ENCODE data around the gene ANKRD33B. TPM values are rescaled to one million over a fixed set of nuclear protein-coding genes. Genes with fewer than 3 reads are reported as not detected.

The ANKRD33B gene
- total and polyA plus RNA-seq, 9 of the 15 experiments (the other 6 are each of a cell fraction or from before 2014, with no cell fraction given) = 0.10 to 1.7 (median 0.40) TPM

DNA sequence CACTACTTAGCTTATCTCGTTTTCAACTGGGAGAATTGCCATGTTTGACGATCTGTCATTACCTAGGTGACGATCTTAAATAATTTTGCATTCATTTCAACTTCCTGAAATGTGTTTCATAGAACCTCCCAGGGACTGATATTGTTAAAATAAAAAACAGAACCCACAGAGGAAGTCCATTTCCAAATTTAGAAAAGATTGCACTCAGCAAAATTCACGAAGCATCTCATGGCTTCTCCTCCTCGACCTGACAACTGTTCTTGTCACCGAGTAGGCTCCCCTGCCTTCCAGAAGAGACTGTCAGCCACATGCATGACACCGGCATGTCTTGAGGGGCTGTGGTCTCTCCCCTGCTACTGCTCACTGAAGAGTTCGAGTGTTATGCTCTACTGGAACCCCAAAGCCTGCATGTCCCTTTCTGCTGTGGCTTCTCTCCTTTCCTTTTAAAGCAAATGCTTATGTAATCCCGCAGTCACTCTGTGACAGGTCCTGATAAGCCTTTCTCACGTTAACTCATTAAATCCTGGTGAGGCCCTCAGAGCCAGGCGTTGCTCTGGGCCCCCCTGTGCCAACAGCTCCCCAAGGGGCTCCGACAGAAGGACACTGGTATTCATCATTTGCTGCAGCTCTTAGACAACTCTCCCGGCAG lies 26.8 kb upstream of the ANKRD33B start (continued):
- TF ChIP-seq, protein P1, sequence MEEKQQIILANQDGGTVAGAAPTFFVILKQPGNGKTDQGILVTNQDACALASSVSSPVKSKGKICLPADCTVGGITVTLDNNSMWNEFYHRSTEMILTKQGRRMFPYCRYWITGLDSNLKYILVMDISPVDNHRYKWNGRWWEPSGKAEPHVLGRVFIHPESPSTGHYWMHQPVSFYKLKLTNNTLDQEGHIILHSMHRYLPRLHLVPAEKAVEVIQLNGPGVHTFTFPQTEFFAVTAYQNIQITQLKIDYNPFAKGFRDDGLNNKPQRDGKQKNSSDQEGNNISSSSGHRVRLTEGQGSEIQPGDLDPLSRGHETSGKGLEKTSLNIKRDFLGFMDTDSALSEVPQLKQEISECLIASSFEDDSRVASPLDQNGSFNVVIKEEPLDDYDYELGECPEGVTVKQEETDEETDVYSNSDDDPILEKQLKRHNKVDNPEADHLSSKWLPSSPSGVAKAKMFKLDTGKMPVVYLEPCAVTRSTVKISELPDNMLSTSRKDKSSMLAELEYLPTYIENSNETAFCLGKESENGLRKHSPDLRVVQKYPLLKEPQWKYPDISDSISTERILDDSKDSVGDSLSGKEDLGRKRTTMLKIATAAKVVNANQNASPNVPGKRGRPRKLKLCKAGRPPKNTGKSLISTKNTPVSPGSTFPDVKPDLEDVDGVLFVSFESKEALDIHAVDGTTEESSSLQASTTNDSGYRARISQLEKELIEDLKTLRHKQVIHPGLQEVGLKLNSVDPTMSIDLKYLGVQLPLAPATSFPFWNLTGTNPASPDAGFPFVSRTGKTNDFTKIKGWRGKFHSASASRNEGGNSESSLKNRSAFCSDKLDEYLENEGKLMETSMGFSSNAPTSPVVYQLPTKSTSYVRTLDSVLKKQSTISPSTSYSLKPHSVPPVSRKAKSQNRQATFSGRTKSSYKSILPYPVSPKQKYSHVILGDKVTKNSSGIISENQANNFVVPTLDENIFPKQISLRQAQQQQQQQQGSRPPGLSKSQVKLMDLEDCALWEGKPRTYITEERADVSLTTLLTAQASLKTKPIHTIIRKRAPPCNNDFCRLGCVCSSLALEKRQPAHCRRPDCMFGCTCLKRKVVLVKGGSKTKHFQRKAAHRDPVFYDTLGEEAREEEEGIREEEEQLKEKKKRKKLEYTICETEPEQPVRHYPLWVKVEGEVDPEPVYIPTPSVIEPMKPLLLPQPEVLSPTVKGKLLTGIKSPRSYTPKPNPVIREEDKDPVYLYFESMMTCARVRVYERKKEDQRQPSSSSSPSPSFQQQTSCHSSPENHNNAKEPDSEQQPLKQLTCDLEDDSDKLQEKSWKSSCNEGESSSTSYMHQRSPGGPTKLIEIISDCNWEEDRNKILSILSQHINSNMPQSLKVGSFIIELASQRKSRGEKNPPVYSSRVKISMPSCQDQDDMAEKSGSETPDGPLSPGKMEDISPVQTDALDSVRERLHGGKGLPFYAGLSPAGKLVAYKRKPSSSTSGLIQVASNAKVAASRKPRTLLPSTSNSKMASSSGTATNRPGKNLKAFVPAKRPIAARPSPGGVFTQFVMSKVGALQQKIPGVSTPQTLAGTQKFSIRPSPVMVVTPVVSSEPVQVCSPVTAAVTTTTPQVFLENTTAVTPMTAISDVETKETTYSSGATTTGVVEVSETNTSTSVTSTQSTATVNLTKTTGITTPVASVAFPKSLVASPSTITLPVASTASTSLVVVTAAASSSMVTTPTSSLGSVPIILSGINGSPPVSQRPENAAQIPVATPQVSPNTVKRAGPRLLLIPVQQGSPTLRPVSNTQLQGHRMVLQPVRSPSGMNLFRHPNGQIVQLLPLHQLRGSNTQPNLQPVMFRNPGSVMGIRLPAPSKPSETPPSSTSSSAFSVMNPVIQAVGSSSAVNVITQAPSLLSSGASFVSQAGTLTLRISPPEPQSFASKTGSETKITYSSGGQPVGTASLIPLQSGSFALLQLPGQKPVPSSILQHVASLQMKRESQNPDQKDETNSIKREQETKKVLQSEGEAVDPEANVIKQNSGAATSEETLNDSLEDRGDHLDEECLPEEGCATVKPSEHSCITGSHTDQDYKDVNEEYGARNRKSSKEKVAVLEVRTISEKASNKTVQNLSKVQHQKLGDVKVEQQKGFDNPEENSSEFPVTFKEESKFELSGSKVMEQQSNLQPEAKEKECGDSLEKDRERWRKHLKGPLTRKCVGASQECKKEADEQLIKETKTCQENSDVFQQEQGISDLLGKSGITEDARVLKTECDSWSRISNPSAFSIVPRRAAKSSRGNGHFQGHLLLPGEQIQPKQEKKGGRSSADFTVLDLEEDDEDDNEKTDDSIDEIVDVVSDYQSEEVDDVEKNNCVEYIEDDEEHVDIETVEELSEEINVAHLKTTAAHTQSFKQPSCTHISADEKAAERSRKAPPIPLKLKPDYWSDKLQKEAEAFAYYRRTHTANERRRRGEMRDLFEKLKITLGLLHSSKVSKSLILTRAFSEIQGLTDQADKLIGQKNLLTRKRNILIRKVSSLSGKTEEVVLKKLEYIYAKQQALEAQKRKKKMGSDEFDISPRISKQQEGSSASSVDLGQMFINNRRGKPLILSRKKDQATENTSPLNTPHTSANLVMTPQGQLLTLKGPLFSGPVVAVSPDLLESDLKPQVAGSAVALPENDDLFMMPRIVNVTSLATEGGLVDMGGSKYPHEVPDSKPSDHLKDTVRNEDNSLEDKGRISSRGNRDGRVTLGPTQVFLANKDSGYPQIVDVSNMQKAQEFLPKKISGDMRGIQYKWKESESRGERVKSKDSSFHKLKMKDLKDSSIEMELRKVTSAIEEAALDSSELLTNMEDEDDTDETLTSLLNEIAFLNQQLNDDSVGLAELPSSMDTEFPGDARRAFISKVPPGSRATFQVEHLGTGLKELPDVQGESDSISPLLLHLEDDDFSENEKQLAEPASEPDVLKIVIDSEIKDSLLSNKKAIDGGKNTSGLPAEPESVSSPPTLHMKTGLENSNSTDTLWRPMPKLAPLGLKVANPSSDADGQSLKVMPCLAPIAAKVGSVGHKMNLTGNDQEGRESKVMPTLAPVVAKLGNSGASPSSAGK (IDR thresholded peaks at IDR 0.05) = peak; percentile 48
- TF ChIP-seq CEBPG (CRISPR knock-in tag; IDR thresholded peaks at IDR 0.05) (peak; percentile 66; the same call in 1 of the 2 replicates), CEBPG (tag; conservative IDR thresholded peaks at IDR 0.05 in 1 of 2, IDR thresholded peaks at IDR 0.05 in 1 of 2) (peak in 1 of 2 experiments; percentile 58; a peak in 1 of 4 replicates), ZNF12 (CRISPR knock-in tag; IDR thresholded peaks at IDR 0.05) (no peak), GABPA (tag; conservative IDR thresholded peaks at IDR 0.05; ENCODE audit: low read depth) (0 out of 2 replicates have a peak, but pooled peaks have one; percentile 33), MAZ (CRISPR knock-in tag; conservative IDR thresholded peaks at IDR 0.05 in 1 of 2, IDR thresholded peaks at IDR 0.05 in 1 of 2) (peak in 1 of 2 experiments; percentile 32; a peak in 1 of 4 replicates)
- TF ChIP-seq, protein P2, sequence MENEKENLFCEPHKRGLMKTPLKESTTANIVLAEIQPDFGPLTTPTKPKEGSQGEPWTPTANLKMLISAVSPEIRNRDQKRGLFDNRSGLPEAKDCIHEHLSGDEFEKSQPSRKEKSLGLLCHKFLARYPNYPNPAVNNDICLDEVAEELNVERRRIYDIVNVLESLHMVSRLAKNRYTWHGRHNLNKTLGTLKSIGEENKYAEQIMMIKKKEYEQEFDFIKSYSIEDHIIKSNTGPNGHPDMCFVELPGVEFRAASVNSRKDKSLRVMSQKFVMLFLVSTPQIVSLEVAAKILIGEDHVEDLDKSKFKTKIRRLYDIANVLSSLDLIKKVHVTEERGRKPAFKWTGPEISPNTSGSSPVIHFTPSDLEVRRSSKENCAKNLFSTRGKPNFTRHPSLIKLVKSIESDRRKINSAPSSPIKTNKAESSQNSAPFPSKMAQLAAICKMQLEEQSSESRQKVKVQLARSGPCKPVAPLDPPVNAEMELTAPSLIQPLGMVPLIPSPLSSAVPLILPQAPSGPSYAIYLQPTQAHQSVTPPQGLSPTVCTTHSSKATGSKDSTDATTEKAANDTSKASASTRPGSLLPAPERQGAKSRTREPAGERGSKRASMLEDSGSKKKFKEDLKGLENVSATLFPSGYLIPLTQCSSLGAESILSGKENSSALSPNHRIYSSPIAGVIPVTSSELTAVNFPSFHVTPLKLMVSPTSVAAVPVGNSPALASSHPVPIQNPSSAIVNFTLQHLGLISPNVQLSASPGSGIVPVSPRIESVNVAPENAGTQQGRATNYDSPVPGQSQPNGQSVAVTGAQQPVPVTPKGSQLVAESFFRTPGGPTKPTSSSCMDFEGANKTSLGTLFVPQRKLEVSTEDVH (IDR thresholded peaks at IDR 0.05; ENCODE audit: low read depth, partially characterized antibody) = no peak
- TF ChIP-seq, protein P3, sequence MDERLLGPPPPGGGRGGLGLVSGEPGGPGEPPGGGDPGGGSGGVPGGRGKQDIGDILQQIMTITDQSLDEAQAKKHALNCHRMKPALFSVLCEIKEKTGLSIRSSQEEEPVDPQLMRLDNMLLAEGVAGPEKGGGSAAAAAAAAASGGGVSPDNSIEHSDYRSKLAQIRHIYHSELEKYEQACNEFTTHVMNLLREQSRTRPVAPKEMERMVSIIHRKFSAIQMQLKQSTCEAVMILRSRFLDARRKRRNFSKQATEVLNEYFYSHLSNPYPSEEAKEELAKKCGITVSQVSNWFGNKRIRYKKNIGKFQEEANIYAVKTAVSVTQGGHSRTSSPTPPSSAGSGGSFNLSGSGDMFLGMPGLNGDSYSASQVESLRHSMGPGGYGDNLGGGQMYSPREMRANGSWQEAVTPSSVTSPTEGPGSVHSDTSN (CRISPR knock-in tag; IDR thresholded peaks at IDR 0.05; ENCODE audit: low read depth) = no peak
- TF ChIP-seq, protein P3 (tag; conservative IDR thresholded peaks at IDR 0.05; ENCODE audit: low read depth) = peak; percentile 75

All from K562 (cell line).